ENCODE data around the gene ZBTB43.

The ZBTB43 gene

DNA sequence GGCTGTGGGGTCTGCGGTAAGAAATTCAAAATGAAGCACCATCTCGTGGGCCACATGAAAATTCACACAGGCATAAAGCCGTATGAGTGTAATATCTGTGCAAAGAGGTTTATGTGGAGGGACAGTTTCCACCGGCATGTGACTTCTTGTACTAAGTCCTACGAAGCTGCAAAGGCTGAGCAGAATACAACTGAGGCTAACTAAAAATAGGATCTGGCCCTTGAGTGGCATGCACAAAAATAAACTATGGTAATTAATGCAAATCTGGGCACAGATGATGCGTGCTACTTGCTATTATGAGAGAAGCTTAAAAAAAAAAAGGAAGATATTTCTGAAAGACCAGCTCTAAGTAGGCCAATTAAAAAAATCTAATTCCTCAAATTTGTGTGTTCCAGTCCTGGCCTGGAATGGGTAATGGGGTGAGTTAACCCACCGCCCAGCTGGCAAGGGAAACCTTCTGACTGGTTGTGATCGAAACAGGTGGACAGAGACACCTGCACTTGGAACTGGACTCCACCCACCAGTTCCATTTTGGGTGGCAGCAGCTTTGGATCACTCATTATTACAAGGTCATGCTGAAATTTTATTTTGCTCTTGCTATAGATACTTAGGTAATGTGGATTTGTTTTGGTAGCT is 29.0 kb downstream of the ZBTB43 start:
- Histone ChIP-seq H3K9ac (ENCODE audit: low read length) (no peak overlapping the region), H3K4me3 (ENCODE audit: insufficient read depth, low read length, poor library complexity, severe bottlenecking) (no peak overlapping the region), H3K36me3 (ENCODE audit: low read length) (no peaks in the 10 kb centered on the region), H3K79me2 (ENCODE audit: insufficient read depth, low read length) (no peaks in the 10 kb centered on the region), H2AFZ (ENCODE audit: low read depth, low read length, severe bottlenecking) (no peak overlapping the region), H3K9me3 (ENCODE audit: insufficient read depth, low read length) (no peaks in the 10 kb centered on the region), H3K27ac (ENCODE audit: low read depth, low read length) (no peak overlapping the region), H3F3A (ENCODE audit: insufficient read depth) (no peaks in the 10 kb centered on the region), H3K9me2 (replicated peaks; ENCODE audit: insufficient read depth, low read length) (no peaks in the 10 kb centered on the region), H3K4me2 (ENCODE audit: low read depth, low read length, poor library complexity, severe bottlenecking) (no peak overlapping the region), H3K27me3 (ENCODE audit: low read length) (no peaks in the 10 kb centered on the region), H4K20me1 (ENCODE audit: low read depth, low read length) (no peaks in the 10 kb centered on the region)
- TF ChIP-seq EZH2phosphoT487 (conservative IDR thresholded peaks at IDR 0.05; ENCODE audit: low read length): no peak
- TF ChIP-seq, protein P1, sequence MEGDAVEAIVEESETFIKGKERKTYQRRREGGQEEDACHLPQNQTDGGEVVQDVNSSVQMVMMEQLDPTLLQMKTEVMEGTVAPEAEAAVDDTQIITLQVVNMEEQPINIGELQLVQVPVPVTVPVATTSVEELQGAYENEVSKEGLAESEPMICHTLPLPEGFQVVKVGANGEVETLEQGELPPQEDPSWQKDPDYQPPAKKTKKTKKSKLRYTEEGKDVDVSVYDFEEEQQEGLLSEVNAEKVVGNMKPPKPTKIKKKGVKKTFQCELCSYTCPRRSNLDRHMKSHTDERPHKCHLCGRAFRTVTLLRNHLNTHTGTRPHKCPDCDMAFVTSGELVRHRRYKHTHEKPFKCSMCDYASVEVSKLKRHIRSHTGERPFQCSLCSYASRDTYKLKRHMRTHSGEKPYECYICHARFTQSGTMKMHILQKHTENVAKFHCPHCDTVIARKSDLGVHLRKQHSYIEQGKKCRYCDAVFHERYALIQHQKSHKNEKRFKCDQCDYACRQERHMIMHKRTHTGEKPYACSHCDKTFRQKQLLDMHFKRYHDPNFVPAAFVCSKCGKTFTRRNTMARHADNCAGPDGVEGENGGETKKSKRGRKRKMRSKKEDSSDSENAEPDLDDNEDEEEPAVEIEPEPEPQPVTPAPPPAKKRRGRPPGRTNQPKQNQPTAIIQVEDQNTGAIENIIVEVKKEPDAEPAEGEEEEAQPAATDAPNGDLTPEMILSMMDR (IDR thresholded peaks at IDR 0.05; ENCODE audit: insufficient read depth, low read length, poor library complexity, severe bottlenecking): no peak

GRCh38 chr9:126834672-126835071 is 29.8 kb downstream of the ZBTB43 start:
- Histone ChIP-seq H3K27ac (ENCODE audit: low read depth, low read length) (no peak overlapping the region), H3K9ac (ENCODE audit: low read length) (no peak overlapping the region), H3K79me2 (ENCODE audit: insufficient read depth, low read length) (no peaks in the 10 kb centered on the region), H4K20me1 (ENCODE audit: low read depth, low read length) (no peaks in the 10 kb centered on the region), H3K4me3 (ENCODE audit: insufficient read depth, low read length, poor library complexity, severe bottlenecking) (no peak overlapping the region), H3K4me2 (ENCODE audit: low read depth, low read length, poor library complexity, severe bottlenecking) (no peak overlapping the region), H3K9me2 (replicated peaks; ENCODE audit: insufficient read depth, low read length) (no peaks in the 10 kb centered on the region), H3K36me3 (ENCODE audit: low read length) (no peaks in the 10 kb centered on the region), H2AFZ (ENCODE audit: low read depth, low read length, severe bottlenecking) (no peak overlapping the region), H3K9me3 (ENCODE audit: insufficient read depth, low read length) (no peaks in the 10 kb centered on the region), H3K27me3 (ENCODE audit: low read length) (no peaks in the 10 kb centered on the region), H3F3A (ENCODE audit: insufficient read depth) (no peaks in the 10 kb centered on the region)
- TF ChIP-seq, protein P1 (IDR thresholded peaks at IDR 0.05; ENCODE audit: insufficient read depth, low read length, poor library complexity, severe bottlenecking): no peak
- TF ChIP-seq EZH2phosphoT487 (conservative IDR thresholded peaks at IDR 0.05; ENCODE audit: low read length): no peak

DNA sequence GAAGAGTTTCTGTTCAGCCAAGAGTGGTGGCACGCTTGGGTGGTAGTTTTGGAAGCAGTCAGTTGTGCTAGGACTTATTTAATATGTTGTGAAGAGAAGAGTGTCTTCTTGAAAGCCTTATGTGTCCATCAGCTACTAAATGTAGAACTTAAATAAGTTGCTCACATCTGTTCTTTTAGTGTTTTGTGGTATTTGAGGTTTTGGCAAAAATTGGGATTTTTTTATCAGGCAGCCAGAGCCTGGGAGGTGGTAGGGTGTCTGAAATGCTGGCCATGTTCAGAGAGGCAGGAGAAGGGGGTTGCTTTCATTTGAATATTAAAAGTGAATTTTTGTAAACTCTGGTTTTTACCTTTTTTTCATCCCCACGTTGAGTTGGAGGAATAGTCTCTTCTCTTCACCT is 31.4 kb downstream of the ZBTB43 start:
- Histone ChIP-seq H3F3A (ENCODE audit: insufficient read depth) (no peaks in the 10 kb centered on the region), H3K4me2 (ENCODE audit: low read depth, low read length, poor library complexity, severe bottlenecking) (no peak overlapping the region), H4K20me1 (ENCODE audit: low read depth, low read length) (no peaks in the 10 kb centered on the region), H3K4me3 (ENCODE audit: insufficient read depth, low read length, poor library complexity, severe bottlenecking) (no peak overlapping the region), H3K79me2 (ENCODE audit: insufficient read depth, low read length) (no peaks in the 10 kb centered on the region), H3K9me3 (ENCODE audit: insufficient read depth, low read length) (no peaks in the 10 kb centered on the region), H3K9me2 (replicated peaks; ENCODE audit: insufficient read depth, low read length) (no peaks in the 10 kb centered on the region), H3K9ac (ENCODE audit: low read length) (no peak overlapping the region), H3K27me3 (ENCODE audit: low read length) (no peaks in the 10 kb centered on the region), H3K27ac (ENCODE audit: low read depth, low read length) (no peak overlapping the region), H3K36me3 (ENCODE audit: low read length) (no peaks in the 10 kb centered on the region), H2AFZ (ENCODE audit: low read depth, low read length, severe bottlenecking) (no peak overlapping the region)
- TF ChIP-seq, protein P1 (IDR thresholded peaks at IDR 0.05; ENCODE audit: insufficient read depth, low read length, poor library complexity, severe bottlenecking): no peak
- TF ChIP-seq EZH2phosphoT487 (conservative IDR thresholded peaks at IDR 0.05; ENCODE audit: low read length): no peak
